Hepatocyte (in vitro differentiated cells): Measurements from ENCODE around the gene FBXO38.

Source experiments
- CTCF ChIP-seq: fragments of 200-600 bp; sonication (generic); IDR thresholded peaks from 2 replicates; pipeline ENCODE4 v1.5.1; 2016; ENCODE audit warnings: antibody characterized with exemption, mild to moderate bottlenecking; ENCODE audit not compliant: poor library complexity
- EZH2 ChIP-seq: fragments of 200-600 bp; sonication (generic); IDR thresholded peaks from 2 replicates; pipeline ENCODE4 v1.6.1; 2016; ENCODE audit warnings: antibody characterized with exemption, mild to moderate bottlenecking, borderline replicate concordance
- EZH2phosphoT487 ChIP-seq: fragments of 200-600 bp; sonication (generic); IDR thresholded peaks from one replicate; pipeline ENCODE4 v1.6.1; 2018; ENCODE audit warnings: antibody characterized with exemption, mild to moderate bottlenecking, low read depth, moderate library complexity; ENCODE audit not compliant: unreplicated experiment, severe bottlenecking

- TF ChIP-seq CTCF (no peak), EZH2 (no peak), EZH2phosphoT487 (no peak)
Observed at GRCh38 chr5:148469501-148469935, 85.8 kb downstream of the FBXO38 start.
